K562 (cell line): Measurements from ENCODE around the gene FEN1. TPM values are rescaled to one million over a fixed set of nuclear protein-coding genes. Genes with fewer than 3 reads are reported as not detected.

Experiments used
- ARNT ChIP-seq, 2 experiments: fragments of 450-650 bp; IDR thresholded peaks; 2 replicates each; pipeline ENCODE4 v1.6.1; 2016; ENCODE audit warnings: mild to moderate bottlenecking in 1 of 2
- CAMTA2 ChIP-seq: fragments of 250-450 bp; sonication (Bioruptor Pico); conservative IDR thresholded peaks from 2 replicates; pipeline ENCODE4 v1.5.1; 2022
- FOXJ2 ChIP-seq: fragments of 200-800 bp; sonication (Bioruptor generic); IDR thresholded peaks from 2 replicates; pipeline ENCODE4 v1.6.1; 2016; ENCODE audit warnings: missing genetic modification characterization, missing compliant biosample characterization
- LEF1 ChIP-seq: fragments of 450-650 bp; IDR thresholded peaks from 2 replicates; pipeline ENCODE4 v1.6.1; 2016; ENCODE audit warnings: mild to moderate bottlenecking
- MCM7 ChIP-seq, 2 experiments: fragments of 450-650 bp; IDR thresholded peaks; 2 replicates each; pipeline ENCODE4 v1.6.1; 2016 to 2018
- NR1H2 ChIP-seq: sonication (generic); formaldehyde crosslinking; IDR thresholded peaks from 2 replicates; pipeline ENCODE4 v1.4.0; 2020; ENCODE audit warnings: mild to moderate bottlenecking, missing genetic modification reagents
- POLR2A ChIP-seq: fragments of 450-650 bp; conservative IDR thresholded peaks from 2 replicates; pipeline ENCODE4 v1.6.1; 2016
- RBFOX2 ChIP-seq: fragments of 200-400 bp; formaldehyde crosslinking; IDR thresholded peaks from 2 replicates; pipeline ENCODE4 v1.6.1; 2017; ENCODE audit warnings: low read depth, mild to moderate bottlenecking, low read length, moderate library complexity
- SMAD1 ChIP-seq: fragments of 150-350 bp; IDR thresholded peaks from 2 replicates; pipeline ENCODE4 v1.6.1; 2014; ENCODE audit warnings: low read length, low read depth; ENCODE audit not compliant: partially characterized antibody
- SNIP1 ChIP-seq: fragments of 450-650 bp; IDR thresholded peaks from 2 replicates; pipeline ENCODE4 v1.7.1; 2017; ENCODE audit warnings: low read depth, mild to moderate bottlenecking
- SRSF9 ChIP-seq: fragments of 200-400 bp; formaldehyde crosslinking; IDR thresholded peaks from 2 replicates; pipeline ENCODE4 v1.6.1; 2017; ENCODE audit warnings: low read depth, low read length, borderline replicate concordance
- TCF7L2 ChIP-seq: fragments of 150-350 bp; IDR thresholded peaks from 2 replicates; pipeline ENCODE4 v1.6.1; 2016; ENCODE audit warnings: low read depth, mild to moderate bottlenecking, low read length, moderate library complexity
- THRB ChIP-seq: fragments of 450-650 bp; formaldehyde crosslinking; conservative IDR thresholded peaks from 2 replicates; pipeline ENCODE4 v1.4.0; 2022; ENCODE audit warnings: mild to moderate bottlenecking, missing genetic modification characterization
- ZC3H4 ChIP-seq: sonication (generic); formaldehyde crosslinking; IDR thresholded peaks from 2 replicates; pipeline ENCODE4 v1.9.0; 2021; ENCODE audit warnings: missing genetic modification reagents, borderline replicate concordance
- ZC3H8 ChIP-seq: fragments of 450-650 bp; IDR thresholded peaks from 2 replicates; pipeline ENCODE4 v1.6.1; 2017
- ZNF12 ChIP-seq: sonication (generic); formaldehyde crosslinking; IDR thresholded peaks from 2 replicates; pipeline ENCODE4 v1.4.0; 2020; ENCODE audit warnings: mild to moderate bottlenecking, missing genetic modification reagents
- ZNF140 ChIP-seq: fragments of 250-450 bp; sonication (Bioruptor Pico); IDR thresholded peaks from 2 replicates; pipeline ENCODE4 v1.8.0; 2021; ENCODE audit warnings: moderate library complexity, mild to moderate bottlenecking, inconsistent platforms
- ZNF263 ChIP-seq: sonication (generic); formaldehyde crosslinking; IDR thresholded peaks from 2 replicates; pipeline ENCODE4 v1.8.0; 2022; ENCODE audit warnings: mild to moderate bottlenecking, missing genetic modification reagents, borderline replicate concordance
- ZNF449 ChIP-seq: fragments of 250-450 bp; sonication (Bioruptor Pico); IDR thresholded peaks from 2 replicates; pipeline ENCODE4 v1.8.0; 2022; ENCODE audit warnings: moderate library complexity, mild to moderate bottlenecking, inconsistent platforms
- ZNF707 ChIP-seq: fragments of 250-450 bp; sonication (Bioruptor Pico); conservative IDR thresholded peaks from 2 replicates; pipeline ENCODE4 v1.8.0; 2022; ENCODE audit warnings: inconsistent platforms, mild to moderate bottlenecking, moderate library complexity
- polyA plus RNA-seq, 8 experiments: library from polyadenylated mRNA; depleted of rRNA in 4 of 8; stranded (reverse) in 5 of 8; unstranded in 3 of 8; fragments of >200 nt; fragmentation: Nextera tagmentation in 2 of 8; fragmentation: Illumina TruSeq in 1 of 8; extraction: Ambion mirVana in 2 of 8; extraction: Trizol in 1 of 8; gene quantifications; 2 replicates each; pipeline versions ENCODE4 v1.2.1 to v1.2.3, GENCODE V29; 2011 to 2014; ENCODE audit warnings: inconsistent platforms in 1 of 8, missing spikeins in 1 of 8
- total RNA-seq, 7 experiments: library from RNA; depleted of rRNA in 6 of 7; stranded (reverse); fragments of >200 nt in 6 of 7; fragmentation: Illumina TruSeq in 2 of 7; extraction: Trizol in 2 of 7; gene quantifications; 2 replicates each; pipeline versions ENCODE4 v1.2.1 to v1.2.3, GENCODE V29; 2011 to 2021; ENCODE audit warnings: low replicate concordance in 1 of 7
- TF ChIP-seq, protein P1 (sequence below): fragments of 250-450 bp; sonication (Bioruptor Pico); IDR thresholded peaks from 2 replicates; pipeline ENCODE4 v1.4.0; 2020; ENCODE audit warnings: mild to moderate bottlenecking
- TF ChIP-seq, protein P2 (sequence below): fragments of 450-650 bp; IDR thresholded peaks from 2 replicates; pipeline ENCODE4 v1.6.1; 2016; ENCODE audit warnings: missing biosample characterization, missing genetic modification characterization
- TF ChIP-seq, protein P3 (sequence below): fragments of 250-450 bp; sonication (Bioruptor Pico); IDR thresholded peaks from 2 replicates; pipeline ENCODE4 v1.4.0; 2020

The FEN1 gene
- total and polyA plus RNA-seq, 9 of the 15 experiments (the other 6 are each of a cell fraction or from before 2014, with no cell fraction given) = 58.1 to 156 (median 137) TPM

GRCh38 chr11:61792310-61793082, at the start of gene FEN1, which contains the start of gene TMEM258 (continued):
- TF ChIP-seq SMAD1 = peak; percentile 25
- TF ChIP-seq, protein P1, sequence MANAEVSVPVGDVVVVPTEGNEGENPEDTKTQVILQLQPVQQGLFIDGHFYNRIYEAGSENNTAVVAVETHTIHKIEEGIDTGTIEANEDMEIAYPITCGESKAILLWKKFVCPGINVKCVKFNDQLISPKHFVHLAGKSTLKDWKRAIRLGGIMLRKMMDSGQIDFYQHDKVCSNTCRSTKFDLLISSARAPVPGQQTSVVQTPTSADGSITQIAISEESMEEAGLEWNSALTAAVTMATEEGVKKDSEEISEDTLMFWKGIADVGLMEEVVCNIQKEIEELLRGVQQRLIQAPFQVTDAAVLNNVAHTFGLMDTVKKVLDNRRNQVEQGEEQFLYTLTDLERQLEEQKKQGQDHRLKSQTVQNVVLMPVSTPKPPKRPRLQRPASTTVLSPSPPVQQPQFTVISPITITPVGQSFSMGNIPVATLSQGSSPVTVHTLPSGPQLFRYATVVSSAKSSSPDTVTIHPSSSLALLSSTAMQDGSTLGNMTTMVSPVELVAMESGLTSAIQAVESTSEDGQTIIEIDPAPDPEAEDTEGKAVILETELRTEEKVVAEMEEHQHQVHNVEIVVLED = peak; percentile 68
- no peak for TF ChIP-seq ZNF707 (CRISPR knock-in tag)
- TF ChIP-seq RBFOX2 = peak; percentile 96
- peak in 1 of 2 experiments; percentile 96; a peak in 2 of 4 replicates for TF ChIP-seq ARNT (IDR thresholded peaks at IDR 0.05)
- TF ChIP-seq, protein P2, sequence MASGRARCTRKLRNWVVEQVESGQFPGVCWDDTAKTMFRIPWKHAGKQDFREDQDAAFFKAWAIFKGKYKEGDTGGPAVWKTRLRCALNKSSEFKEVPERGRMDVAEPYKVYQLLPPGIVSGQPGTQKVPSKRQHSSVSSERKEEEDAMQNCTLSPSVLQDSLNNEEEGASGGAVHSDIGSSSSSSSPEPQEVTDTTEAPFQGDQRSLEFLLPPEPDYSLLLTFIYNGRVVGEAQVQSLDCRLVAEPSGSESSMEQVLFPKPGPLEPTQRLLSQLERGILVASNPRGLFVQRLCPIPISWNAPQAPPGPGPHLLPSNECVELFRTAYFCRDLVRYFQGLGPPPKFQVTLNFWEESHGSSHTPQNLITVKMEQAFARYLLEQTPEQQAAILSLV (tag) = no peak
- peak; percentile 94 for TF ChIP-seq POLR2A
- TF ChIP-seq FOXJ2 (tag) = peak; percentile 81; the same call in 1 of the 2 replicates
- no peak for TF ChIP-seq ZC3H8
- no peak for TF ChIP-seq SRSF9
- no peak for TF ChIP-seq LEF1
- no peak for TF ChIP-seq ZNF140 (CRISPR knock-in tag)
- no peak for TF ChIP-seq ZNF449 (CRISPR knock-in tag)
- no peak for TF ChIP-seq TCF7L2
- peak; percentile 47; the same call in 1 of the 2 replicates for TF ChIP-seq ZNF263 (CRISPR knock-in tag)
- peak; percentile 66; the same call in 1 of the 2 replicates for TF ChIP-seq NR1H2 (CRISPR knock-in tag)
- no peak for TF ChIP-seq ZC3H4 (CRISPR knock-in tag)
- 0 out of 2 replicates have a peak, but pooled peaks have one; percentile 57 for TF ChIP-seq ZNF12
- no peak for TF ChIP-seq CAMTA2 (CRISPR knock-in tag)
- no peak; the same call in 1 of the 2 replicates for TF ChIP-seq THRB (CRISPR knock-in tag)
- no peak for TF ChIP-seq SNIP1
- TF ChIP-seq, protein P3, sequence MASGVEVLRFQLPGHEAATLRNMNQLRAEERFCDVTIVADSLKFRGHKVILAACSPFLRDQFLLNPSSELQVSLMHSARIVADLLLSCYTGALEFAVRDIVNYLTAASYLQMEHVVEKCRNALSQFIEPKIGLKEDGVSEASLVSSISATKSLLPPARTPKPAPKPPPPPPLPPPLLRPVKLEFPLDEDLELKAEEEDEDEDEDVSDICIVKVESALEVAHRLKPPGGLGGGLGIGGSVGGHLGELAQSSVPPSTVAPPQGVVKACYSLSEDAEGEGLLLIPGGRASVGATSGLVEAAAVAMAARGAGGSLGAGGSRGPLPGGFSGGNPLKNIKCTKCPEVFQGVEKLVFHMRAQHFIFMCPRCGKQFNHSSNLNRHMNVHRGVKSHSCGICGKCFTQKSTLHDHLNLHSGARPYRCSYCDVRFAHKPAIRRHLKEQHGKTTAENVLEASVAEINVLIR = peak; percentile 52; the same call in 1 of the 2 replicates
- TF ChIP-seq MCM7 (IDR thresholded peaks at IDR 0.05) = no peak
